ENCODE measurements around the gene FER.
"Not testable (repeated sequence)": the region's sequence is repeated elsewhere in the genome, so short reads cannot be mapped to it uniquely, and the experiment has no call there.

The FER gene

GRCh38 chr5:108747774-108748400, at the start of gene FER:
TSS of gene FER (plus strand) at chr5:108747897. CDS start at chr5:108798183, 50,286 bp downstream.
- FAIRE-seq (no peak), DNase-seq (ENCODE audit: low spot score) (peak; percentile 52)

GRCh38 chr5:108700388-108700787, 47.3 kb upstream of the FER start:
- not testable (repeated sequence) for FAIRE-seq; DNase-seq (ENCODE audit: low spot score)

DNA sequence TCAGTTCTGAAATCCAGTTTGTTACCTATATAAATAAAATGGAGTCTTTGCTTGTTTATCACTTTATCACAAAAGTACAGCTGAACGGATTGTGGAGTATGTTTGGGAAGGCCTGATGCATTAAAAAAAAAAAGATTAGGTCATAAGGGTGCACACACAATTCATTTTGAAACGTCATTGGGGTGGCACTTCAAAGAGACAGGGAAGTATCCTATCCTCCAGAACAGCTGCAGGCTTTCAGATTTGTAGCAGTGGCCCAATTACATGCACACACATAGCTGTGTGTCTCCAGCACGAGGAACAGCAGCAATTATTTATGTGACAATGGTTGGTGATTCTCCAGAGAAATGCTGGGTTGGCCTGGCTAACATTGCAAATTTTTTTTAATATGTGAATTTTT, 46.8 kb upstream of the FER start:
- no peak for DNase-seq (ENCODE audit: low spot score)
- no peak for FAIRE-seq

DNA sequence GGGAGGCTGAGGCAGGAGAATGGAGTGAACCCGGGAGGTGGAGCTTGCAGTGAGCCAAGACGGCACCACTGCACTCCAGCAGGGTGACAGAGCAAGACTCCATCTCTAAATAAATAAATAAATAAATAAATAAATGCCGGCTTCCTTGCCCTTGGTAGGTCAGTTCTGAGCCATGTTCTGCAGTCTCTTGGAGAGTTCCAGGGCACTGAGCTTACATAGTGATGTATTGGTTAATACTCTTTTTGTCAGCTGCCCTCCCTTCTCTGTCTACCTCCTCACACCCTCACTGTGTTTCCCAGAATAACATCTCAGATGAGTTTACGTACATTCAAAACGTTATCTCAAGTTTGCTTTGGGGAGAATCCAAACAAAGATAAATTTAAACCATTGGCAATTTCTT, 45.2 kb upstream of the FER start:
- FAIRE-seq (no peak), DNase-seq (ENCODE audit: low spot score) (no peak)

DNA sequence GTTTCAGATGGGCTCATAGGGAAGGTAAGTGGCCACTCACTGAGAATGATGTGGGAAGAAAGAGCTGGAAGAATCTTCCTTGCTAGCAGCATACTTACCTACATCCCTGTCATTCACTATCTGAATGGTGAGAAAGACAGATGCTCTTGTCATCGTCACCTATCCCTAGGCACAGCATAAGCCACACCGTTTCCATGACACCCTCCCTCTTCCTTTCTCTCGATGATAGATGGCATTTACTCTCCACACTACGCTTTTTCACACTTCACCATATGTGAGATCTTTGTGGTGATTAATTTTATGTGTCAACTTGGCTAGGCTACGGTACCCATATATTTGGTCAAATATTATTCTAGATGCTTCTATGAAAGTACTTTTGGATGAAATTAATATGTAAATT, 44.4 kb upstream of the FER start:
- DNase-seq (ENCODE audit: low spot score) (no peak), FAIRE-seq (no peak)

DNA sequence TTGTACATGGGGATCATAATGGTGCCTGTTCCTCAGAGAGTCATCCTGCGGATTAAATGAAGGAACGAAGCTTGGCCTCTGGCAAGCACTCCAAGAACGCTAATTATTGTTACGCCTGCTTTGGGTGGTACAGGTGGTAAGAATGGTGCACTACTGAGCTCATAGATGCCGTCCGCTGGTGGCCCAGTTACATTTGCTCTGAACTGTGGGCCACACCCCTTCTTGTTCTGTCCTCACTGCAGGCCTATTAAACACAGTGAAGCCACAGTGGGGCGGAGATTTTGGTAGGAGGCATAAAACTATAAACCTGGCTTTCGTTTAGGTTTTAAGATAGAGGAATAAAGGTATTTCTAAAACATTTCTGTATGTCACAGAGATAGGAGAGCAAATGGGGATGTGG, 40.6 kb upstream of the FER start:
- DNase-seq (ENCODE audit: low spot score) (no peak), FAIRE-seq (no peak)

GRCh38 chr5:108711898-108712297, 35.8 kb upstream of the FER start:
- FAIRE-seq, result no peak
- no peak for DNase-seq (ENCODE audit: low spot score)

DNA sequence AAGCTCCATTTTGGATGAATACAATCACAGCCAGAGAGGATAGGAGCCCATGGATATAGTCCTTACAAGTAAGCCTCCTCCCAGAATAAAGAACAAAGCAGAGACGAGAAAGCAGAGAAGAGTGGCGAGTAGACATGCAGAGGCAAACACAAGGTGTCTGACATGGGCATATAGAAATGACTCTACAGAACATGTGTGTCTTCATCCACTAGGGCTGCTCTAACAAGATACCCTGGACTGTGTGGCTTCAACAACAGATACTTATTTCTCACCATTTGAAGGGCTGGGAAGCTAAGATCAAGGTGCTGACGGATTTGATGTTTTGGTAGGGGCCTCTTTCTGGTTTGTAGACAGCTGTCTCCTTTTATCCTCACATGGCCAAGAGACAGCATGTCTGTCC, 32.3 kb upstream of the FER start:
- DNase-seq (ENCODE audit: low spot score), result no peak
- FAIRE-seq, result no peak

DNA sequence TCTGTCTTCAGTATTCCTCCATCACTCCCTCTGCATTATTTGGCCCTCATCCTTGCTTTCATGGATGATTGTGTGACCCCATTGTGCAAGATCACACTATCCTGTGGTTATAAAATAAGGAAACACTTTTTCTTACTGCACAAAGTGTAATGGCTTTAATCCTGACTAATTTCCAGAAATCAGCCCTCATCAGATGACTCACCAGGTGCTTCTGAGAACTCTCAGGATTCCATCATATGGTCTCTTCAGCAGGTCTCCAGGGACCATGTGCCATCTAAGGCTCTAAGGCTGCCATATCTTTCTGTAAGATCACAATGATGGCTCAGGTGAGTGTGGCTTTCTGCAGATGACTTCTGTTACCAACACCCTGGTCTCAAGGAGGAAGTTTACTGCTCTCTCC, 27.3 kb upstream of the FER start:
- DNase-seq (ENCODE audit: low spot score), result no peak
- FAIRE-seq, result no peak

GRCh38 chr5:108726446-108727235, 21.1 kb upstream of the FER start:
- FAIRE-seq (no peak), DNase-seq (ENCODE audit: low spot score) (no peak)

GRCh38 chr5:108727236-108727650, 20.5 kb upstream of the FER start:
- FAIRE-seq (no peak), DNase-seq (ENCODE audit: low spot score) (peak; percentile 28)

DNA sequence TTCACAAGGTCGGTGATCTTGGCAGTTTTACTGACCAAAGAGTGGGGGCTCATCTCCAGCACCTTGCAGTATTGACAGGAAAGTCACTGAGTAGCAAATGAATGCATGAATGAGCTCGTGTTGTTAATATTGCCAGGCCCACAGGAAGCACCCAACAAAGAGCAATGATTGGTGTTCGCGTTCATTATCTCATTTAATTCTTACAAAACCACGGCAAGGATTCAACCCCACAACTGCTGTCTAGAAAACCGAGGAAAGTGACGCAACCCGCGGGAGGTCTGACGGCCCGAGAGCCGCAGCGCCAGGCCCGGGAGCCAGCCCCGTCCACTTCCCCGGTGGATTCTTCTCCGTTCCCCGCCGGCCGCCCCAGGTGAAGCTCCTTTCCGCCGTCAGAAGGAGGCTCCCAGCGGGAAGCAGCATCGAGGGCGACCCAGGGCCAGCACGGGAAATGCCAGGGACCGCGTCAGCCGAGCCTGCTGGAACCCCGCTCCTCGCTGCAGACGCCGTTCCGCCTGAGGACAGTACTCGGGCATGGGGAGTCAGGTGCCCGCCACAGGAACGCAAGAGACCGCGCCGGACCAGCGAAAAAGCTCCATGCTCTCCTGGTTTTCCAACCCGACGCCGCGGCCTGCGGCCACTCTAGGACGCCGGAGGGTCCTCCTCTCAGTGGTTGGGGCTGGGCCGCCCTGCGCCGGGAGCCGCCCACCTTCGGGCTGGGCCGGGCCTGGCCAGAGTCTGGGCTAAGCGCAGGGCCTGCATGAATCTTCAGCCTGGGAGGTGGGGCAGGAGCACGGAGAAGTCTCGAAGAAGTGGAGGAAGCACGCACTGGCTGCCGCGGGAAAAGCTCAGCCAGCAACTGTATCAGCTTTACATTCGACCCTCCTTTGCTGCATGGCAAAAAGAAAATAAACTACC, 19.8 kb upstream of the FER start:
- FAIRE-seq, result no peak
- DNase-seq (ENCODE audit: low spot score), result peak; percentile 95

GRCh38 chr5:108728566-108729241, 19.0 kb upstream of the FER start:
- DNase-seq (ENCODE audit: low spot score), result no peak
- FAIRE-seq, result no peak

GRCh38 chr5:108729242-108729615, 18.5 kb upstream of the FER start:
- no peak for DNase-seq (ENCODE audit: low spot score)
- FAIRE-seq, result no peak

- DNase-seq (ENCODE audit: low spot score) (no peak), FAIRE-seq (no peak)
Measured at GRCh38 chr5:108730617-108731340, 16.9 kb upstream of the FER start.

DNA sequence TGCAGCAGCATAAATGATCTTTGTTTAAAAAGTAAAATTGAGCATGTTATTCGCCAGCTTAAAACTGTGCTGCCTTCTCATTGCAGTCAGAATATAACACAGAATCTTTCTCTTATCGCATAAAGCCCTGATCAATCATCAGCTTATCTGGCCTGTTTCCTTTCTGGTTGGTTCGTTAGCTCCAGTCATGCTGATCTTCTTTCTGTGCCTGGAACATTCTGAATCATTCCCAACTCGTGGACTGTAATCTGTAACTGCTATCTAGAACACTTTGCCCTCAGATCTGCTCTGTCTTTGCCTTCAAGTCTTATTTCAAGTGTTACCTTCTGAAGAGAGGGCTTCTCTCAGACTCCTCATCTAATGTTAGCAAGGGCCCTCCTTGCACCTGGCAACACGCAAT, 11.9 kb upstream of the FER start:
- FAIRE-seq (no peak), DNase-seq (ENCODE audit: low spot score) (no peak)

- FAIRE-seq, result no peak
- DNase-seq (ENCODE audit: low spot score), result no peak
Measured at GRCh38 chr5:108736855-108737254, 10.8 kb upstream of the FER start.

GRCh38 chr5:108739376-108739775, 8.3 kb upstream of the FER start:
- FAIRE-seq, result no peak
- DNase-seq (ENCODE audit: low spot score), result no peak

GRCh38 chr5:108739906-108740305, 7.8 kb upstream of the FER start:
- no peak for FAIRE-seq

GRCh38 chr5:108743319-108743718, 4.4 kb upstream of the FER start:
- no peak for DNase-seq (ENCODE audit: low spot score)
- no peak for FAIRE-seq

More at GRCh38 chr5:108739906-108740305, 7.8 kb upstream of the FER start:
- DNase-seq (ENCODE audit: low spot score), result no peak

DNA sequence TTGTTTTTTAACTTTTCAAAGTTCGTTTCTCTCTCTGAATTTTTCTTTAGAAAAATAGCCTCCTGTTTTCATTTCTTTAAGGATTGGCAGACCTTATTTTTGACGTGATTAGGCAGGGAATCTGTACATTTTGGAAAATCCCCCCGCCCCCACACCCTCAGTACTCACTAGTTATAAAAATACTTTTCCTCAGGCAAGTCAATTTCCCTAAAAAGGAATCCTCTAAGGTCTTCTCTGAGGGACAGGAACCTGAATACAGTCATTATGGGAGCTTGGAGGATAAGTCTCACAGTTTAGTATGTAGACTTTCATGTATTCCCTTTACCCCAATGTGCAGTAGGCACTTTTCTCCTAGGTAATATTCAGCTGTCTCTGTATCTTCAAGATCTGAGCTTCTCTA, 3.9 kb upstream of the FER start:
- FAIRE-seq (no peak), DNase-seq (ENCODE audit: low spot score) (no peak)
